ENCODE results near the gene MYO1D. TPM values are rescaled to one million over a fixed set of nuclear protein-coding genes. Genes with fewer than 3 reads are reported as not detected.

MYO1D gene
- total and polyA plus RNA-seq, 2 donors (not counting 1 experiment from before 2014, with no cell fraction given): 5.4 to 26.7 TPM

- POLR2A ChIA-PET: no interaction called here
- intact Hi-C loops (cut with micrococcal nuclease): no loop called here
- Mint-ChIP-seq H3K27me3 (no peaks in the 10 kb centered on the region), H3K4me1 (no peaks in the 10 kb centered on the region), H3K9me3 (ENCODE audit: insufficient read depth) (no peaks in the 10 kb centered on the region), H3K4me3 (no peak overlapping the region), H3K27ac (no peak overlapping the region)
- no peak overlapping the region for H3K9ac ChIP-seq (ENCODE audit: low read length)
- no peaks in the 10 kb centered on the region for H3K79me2 ChIP-seq (ENCODE audit: control insufficient read depth, insufficient read depth, low read length)
- H3K27ac ChIP-seq (ENCODE audit: low read length in 2 of 2): no peak overlapping the region
- no peaks in the 10 kb centered on the region for H3K9me3 ChIP-seq (ENCODE audit: control extremely low read depth in 1 of 3, control insufficient read depth in 2 of 3, insufficient read depth in 1 of 3, low read length in 2 of 3)
- H3K36me3 ChIP-seq (replicated peaks in 1 of 2; ENCODE audit: control extremely low read depth in 1 of 2, control insufficient read depth in 1 of 2, extremely low read depth in 1 of 2, insufficient read depth in 2 of 2, low read length in 1 of 2): no peaks in the 10 kb centered on the region
- H3K4me2 ChIP-seq (replicated peaks; ENCODE audit: low read depth, low read length, poor library complexity, severe bottlenecking): no peak overlapping the region
- ATAC-seq (ENCODE audit: low read depth): no peak
- CTCF ChIA-PET: interaction anchor here (1.5 kb wide), 1 partner anchor 144 kb away, joined by 4 read pairs; no protein-coding TSS in a partner anchor
- 97% methylated on average over 6 of the region's 15 CpGs for WGBS (ENCODE audit: insufficient coverage)
- no peak for TF ChIP-seq EZH2 (IDR thresholded peaks at IDR 0.05; ENCODE audit: borderline replicate concordance, insufficient read depth, low read depth, low read length, poor library complexity, severe bottlenecking)
- no peak for TF ChIP-seq CTCF (IDR thresholded peaks at IDR 0.05)
- no peak for DNase-seq
- H4K20me1 ChIP-seq (ENCODE audit: control insufficient read depth, insufficient read depth, low read length, poor library complexity, severe bottlenecking): no peaks in the 10 kb centered on the region
- H2AFZ ChIP-seq (ENCODE audit: insufficient read depth, low read depth, low read length, poor library complexity, severe bottlenecking): no peak overlapping the region
- no peaks in the 10 kb centered on the region for H3K4me1 ChIP-seq (ENCODE audit: control insufficient read depth in 2 of 2, insufficient read depth in 2 of 2, low read length in 2 of 2)
- no peaks in the 10 kb centered on the region for H3K27me3 ChIP-seq (replicated peaks in 1 of 4; ENCODE audit: control extremely low read depth in 1 of 4, control insufficient read depth in 3 of 4, insufficient read depth in 4 of 4, low read length in 3 of 4)
- no peak overlapping the region for H3K4me3 ChIP-seq (ENCODE audit: control extremely low read depth in 1 of 5, extremely low read depth in 1 of 5, insufficient read depth in 1 of 5, low read depth in 2 of 5, low read length in 4 of 5)
These were observed 249.5 kb downstream of the MYO1D start for GRCh38 chr17:32627239-32627996.

GRCh38 chr17:32626379-32626791 lies 250.5 kb downstream of the MYO1D start:
- H3K4me3 ChIP-seq (ENCODE audit: control extremely low read depth in 1 of 5, extremely low read depth in 1 of 5, insufficient read depth in 1 of 5, low read depth in 2 of 5, low read length in 4 of 5): no peak overlapping the region
- 72% methylated on average over 2 of the region's 6 CpGs for WGBS (ENCODE audit: insufficient coverage)

More at GRCh38 chr17:32626379-32626791, 250.5 kb downstream of the MYO1D start:
- no peaks in the 10 kb centered on the region for H3K79me2 ChIP-seq (ENCODE audit: control insufficient read depth, insufficient read depth, low read length)
- no peak for DNase-seq
- Mint-ChIP-seq H3K4me1 (no peaks in the 10 kb centered on the region), H3K9me3 (ENCODE audit: insufficient read depth) (no peaks in the 10 kb centered on the region), H3K4me3 (no peak overlapping the region), H3K27ac (no peak overlapping the region), H3K27me3 (no peaks in the 10 kb centered on the region)
- no peak overlapping the region for H3K27ac ChIP-seq (ENCODE audit: low read length in 2 of 2)
- no peaks in the 10 kb centered on the region for H3K36me3 ChIP-seq (replicated peaks in 1 of 2; ENCODE audit: control extremely low read depth in 1 of 2, control insufficient read depth in 1 of 2, extremely low read depth in 1 of 2, insufficient read depth in 2 of 2, low read length in 1 of 2)
- intact Hi-C loops (cut with micrococcal nuclease): no loop called here
- TF ChIP-seq EZH2 (IDR thresholded peaks at IDR 0.05; ENCODE audit: borderline replicate concordance, insufficient read depth, low read depth, low read length, poor library complexity, severe bottlenecking): no peak
- no peak for TF ChIP-seq CTCF (IDR thresholded peaks at IDR 0.05)
- H3K4me1 ChIP-seq (ENCODE audit: control insufficient read depth in 2 of 2, insufficient read depth in 2 of 2, low read length in 2 of 2): no peaks in the 10 kb centered on the region
- H3K9ac ChIP-seq (ENCODE audit: low read length): no peak overlapping the region
- no peak overlapping the region for H3K4me2 ChIP-seq (replicated peaks; ENCODE audit: low read depth, low read length, poor library complexity, severe bottlenecking)
- no peaks in the 10 kb centered on the region for H4K20me1 ChIP-seq (ENCODE audit: control insufficient read depth, insufficient read depth, low read length, poor library complexity, severe bottlenecking)
- no peaks in the 10 kb centered on the region for H3K27me3 ChIP-seq (replicated peaks in 1 of 4; ENCODE audit: control extremely low read depth in 1 of 4, control insufficient read depth in 3 of 4, insufficient read depth in 4 of 4, low read length in 3 of 4)
- no peaks in the 10 kb centered on the region for H3K9me3 ChIP-seq (ENCODE audit: control extremely low read depth in 1 of 3, control insufficient read depth in 2 of 3, insufficient read depth in 1 of 3, low read length in 2 of 3)
- ChIA-PET CTCF (interaction anchor here (1.5 kb wide), 1 partner anchor 143 kb away, joined by 4 read pairs; no protein-coding TSS in a partner anchor), POLR2A (no interaction called here)
- no peak for ATAC-seq (ENCODE audit: low read depth)
- H2AFZ ChIP-seq (ENCODE audit: insufficient read depth, low read depth, low read length, poor library complexity, severe bottlenecking): no peak overlapping the region
